ENCODE measurements around the gene TRAPPC1.

The TRAPPC1 gene

DNA sequence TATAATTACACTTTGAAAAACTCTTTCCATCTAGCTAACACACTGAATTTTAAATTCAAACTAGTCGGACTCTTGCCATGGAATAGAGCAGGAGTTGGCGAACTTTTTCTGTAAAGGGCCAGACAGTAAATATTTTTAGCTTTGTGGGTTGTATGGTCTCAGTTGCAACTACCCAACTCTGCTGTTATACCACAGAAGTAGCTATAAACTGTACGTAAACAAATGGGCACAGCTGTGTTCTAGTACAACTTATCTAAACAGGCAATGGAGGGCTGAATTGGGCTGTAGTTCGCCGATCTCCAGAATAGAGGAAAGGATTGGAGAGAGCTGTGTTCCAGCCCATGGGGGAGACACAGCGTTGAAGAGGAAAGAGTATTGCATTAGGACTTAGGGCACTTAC is 9.0 kb upstream of the TRAPPC1 start:
- no peak for DNase-seq (ENCODE audit: low spot score)

DNA sequence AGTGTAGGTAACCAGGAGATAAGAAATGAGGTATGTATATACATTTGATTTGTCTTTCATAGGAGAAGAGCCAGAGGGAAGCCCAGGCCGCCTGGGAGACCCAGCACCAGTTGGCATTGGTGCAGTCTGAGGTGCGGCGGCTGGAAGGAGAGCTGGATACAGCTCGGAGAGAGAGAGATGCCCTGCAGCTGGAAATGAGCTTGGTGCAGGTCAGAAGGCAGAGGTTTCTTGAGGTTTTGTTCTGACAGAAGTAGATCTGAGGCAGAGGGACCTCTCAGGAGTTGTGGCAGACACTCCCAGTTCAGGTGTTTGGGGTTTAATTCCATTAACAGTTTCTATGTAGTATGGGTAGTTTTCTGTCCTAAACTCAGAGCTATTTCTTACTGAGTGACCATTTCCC is 8.3 kb upstream of the TRAPPC1 start:
- no peak for DNase-seq (ENCODE audit: low spot score)

DNA sequence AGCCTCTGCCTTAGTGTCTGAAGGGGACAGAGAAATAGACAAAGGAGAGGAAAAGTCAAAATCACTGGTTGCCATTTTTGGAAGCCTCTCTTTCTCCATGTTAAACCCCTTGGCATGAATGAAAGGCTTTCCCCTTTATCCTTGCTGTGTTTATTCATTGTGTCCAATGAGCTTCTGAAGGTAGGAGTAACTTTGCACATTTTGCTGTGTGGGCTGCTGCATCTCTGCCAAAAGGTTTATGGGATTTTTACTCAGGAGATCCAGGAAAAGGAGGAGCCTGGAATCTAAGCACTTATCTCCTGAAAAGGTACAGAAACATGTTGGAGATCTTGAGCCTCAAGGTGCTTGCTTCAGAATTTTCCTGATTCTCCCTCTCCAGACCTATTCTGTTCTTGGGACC is 4.1 kb upstream of the TRAPPC1 start:
- no peak for DNase-seq (ENCODE audit: low spot score)

DNA sequence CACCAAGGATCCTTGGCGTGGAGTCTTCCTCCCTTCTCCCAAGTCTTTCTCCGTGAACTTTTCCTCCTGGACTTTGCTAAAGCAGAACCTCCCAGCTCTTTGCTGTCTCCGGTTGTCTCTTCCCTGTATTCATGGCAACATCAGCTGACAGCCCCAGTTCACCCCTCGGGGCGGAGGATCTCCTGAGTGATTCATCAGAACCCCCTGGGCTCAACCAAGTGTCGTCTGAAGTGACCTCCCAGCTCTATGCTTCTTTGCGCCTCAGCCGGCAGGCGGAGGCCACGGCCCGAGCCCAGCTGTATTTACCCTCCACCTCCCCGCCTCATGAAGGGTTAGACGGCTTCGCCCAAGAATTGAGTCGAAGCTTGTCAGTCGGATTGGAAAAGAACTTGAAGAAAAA is 1.2 kb upstream of the TRAPPC1 start:
- DNase-seq (ENCODE audit: low spot score), result peak; percentile 77

DNA sequence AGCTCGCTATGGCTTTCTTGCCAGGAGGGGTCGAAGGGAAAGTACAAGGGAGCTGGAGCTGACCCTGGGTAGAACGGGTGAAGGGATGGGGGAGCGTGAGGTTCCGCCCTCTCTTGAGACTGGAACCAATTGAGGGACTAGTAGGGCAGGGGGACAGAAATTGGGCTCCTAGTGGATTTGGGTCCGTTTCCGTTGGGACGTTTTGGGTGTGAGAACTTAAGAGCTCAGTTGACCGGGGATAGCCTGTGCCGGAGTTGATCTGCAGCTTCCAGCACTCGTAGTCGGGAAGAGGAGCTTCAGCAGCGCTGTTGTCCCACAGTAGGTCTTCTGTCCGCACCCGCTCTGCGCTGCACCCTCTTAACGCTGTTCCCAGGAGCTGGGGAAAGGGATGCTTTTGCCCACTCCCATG is 741 bp upstream of the TRAPPC1 start:
- DNase-seq (ENCODE audit: low spot score), result peak; percentile 56

DNA sequence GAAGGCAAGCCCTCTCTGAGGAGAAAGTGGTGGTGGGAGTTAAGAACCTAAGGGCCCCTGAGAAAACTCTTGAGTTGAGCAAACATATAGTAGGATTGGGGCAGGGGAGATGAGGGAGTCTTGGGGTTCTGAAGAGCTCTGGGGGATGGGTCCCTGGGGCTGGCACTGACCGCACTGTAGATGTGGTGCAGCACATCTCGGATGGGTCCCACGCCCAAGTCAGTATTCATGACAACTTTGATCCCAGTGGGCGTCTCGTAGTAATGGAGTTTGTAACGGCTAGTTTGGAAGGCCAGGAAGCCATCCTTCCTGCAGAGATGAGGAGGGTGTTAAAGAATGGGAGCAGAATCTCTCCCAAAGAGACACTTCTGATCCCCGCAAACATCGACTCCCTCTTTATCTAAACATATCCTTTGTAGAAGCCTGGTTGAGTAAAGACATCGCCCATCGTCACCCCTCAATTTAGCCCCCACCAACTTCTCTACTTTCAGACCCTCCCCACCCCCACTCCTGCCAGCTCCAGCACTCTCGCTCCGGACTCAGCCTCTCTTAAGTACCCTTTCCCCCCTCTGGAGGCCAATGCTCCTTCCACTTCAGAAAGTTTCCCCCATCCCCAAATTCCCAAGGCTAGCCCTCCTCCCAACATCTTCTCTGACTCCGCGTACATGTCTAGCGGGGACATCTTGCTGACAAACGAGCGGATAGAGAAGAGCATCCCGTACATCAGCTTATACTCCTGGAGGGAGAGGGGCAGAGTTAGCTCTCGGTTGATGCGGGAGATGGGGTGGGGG is 710 bp downstream of the TRAPPC1 start:
- peak; percentile 32 for DNase-seq (ENCODE audit: low spot score)

DNA sequence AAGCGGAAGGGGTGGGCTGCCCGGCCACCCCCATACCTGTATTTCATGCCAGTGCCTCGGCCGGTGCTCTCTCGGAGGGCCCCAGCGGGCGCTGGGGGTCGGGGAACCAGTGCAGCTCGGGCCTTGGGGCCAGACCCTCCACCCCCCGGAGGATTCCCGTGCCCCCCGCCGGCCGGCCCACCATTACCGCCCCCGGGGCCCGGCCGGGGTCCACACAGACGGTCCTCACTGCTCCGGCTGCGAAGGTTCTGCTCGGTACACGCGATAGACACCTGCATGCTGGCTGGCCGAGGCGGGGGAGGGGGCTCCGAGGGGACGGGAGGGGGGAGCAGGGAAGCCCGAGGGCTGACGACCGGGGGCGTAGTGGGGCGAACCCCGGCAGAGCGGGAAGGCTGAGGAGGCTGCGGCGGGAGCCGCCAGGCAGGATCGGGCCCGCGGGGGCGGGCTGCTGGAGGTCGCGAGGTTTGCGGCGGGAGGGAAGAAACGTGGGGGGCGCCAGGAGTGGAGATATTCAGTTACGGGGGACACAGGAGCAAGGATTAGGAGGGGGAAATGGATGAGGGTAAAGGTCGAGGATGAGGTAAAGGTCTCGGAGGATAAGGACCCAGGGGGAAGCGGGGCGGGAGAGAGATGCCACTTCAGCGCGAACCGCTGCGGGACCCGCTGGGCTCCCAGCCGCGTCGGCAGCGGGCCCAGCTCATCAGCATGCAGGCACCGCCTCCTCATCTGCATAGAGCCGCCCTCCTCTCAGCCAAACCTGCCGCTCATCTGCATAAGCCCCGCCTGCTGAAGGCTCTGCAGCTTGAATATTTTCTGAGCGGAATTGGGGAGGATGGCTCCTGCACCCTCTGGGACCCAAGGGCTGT is 2.4 kb downstream of the TRAPPC1 start, which contains the start of gene KCNAB3:
TSS of gene KCNAB3 (minus strand) at position 699 of the 866 bp plus-strand sequence. CDS start at position 278, 421 bp downstream.
- DNase-seq (ENCODE audit: low spot score), result peak; percentile 84

DNA sequence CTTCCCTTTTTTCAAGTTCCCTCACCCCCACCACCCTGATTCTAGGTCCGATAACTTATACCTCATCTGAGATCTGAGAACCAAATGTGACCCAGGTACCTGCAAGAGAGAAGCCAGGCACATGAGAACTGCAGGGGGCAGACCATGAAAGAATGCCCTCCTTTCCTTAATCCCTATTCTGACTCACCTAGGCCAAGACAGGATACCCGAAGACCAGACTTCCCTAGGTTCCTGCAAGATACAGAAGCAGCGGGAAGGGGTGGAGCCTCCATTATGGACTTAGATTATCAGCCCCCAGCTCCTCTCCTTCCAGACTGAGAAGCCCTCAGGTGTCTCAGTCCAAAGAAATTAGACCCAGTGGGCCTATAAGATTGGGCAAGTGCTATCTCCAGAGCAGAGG is 4.2 kb downstream of the TRAPPC1 start:
- DNase-seq (ENCODE audit: low spot score), result no peak

DNA sequence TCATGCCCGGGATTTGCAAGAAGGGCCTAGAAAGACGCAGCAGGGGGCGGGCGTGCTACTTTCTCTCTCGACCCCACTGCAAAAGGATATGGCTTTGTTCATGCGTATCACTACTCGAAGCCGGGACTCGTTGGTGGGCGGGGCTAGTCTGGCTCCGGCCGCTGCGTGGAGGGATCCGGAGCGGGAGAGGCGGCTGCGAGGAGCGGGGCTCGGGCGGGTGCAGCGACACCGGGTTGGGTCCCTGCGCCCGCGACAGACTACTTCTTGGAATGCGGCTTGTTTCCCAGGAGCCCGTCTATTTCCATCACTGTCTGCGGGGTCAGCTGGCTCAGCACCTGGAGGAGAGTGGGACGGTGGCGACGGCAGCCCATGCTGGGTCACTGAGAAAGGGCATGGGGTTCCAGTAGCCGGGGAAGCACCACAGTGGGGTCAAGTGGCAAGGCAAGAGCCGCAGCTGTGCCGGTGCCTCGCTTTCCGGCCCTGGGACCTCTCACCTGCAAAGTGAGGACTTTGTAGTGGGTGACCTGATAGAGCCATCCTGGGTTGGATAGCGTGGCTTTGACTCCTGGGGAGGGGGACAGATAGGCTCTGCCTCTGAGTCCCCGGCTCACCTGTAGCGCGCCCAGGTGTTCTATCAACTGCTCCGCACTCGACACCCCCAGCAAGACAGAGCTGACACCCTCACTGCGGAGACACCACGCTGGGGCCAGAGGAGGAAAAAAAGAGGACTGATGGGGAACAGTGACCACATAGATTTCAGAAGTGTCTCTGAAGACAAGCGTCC is 8.7 kb downstream of the TRAPPC1 start:
- DNase-seq (ENCODE audit: low spot score), result peak; percentile 86

DNA sequence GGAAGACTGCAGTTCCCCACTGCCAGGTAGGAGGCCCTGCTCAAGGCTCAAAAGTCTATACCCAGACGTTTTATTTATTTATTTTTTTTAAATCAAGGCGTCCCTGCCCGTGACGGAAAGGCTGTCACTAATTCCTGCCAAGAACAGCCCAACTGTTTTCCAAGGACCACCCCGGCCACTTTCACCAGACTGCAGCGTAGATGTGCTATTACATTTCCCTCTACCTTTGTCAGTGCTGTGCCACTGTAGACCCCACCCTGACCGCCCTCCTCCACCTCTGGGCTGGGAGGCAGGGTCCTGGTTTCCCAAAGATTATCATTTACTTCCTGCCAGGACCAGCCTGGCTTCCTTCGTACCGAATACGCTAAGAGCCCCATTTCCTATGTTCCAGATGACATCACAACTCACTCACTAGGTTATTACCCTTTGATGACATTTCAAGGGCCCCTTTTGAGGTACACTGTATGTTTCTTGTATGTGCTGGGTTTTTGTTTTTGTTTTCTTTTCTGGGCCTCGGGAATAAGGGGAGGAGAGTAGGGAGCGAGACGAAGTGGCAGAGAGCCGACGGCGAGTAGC is 9.4 kb downstream of the TRAPPC1 start:
- DNase-seq (ENCODE audit: low spot score), result no peak

DNA sequence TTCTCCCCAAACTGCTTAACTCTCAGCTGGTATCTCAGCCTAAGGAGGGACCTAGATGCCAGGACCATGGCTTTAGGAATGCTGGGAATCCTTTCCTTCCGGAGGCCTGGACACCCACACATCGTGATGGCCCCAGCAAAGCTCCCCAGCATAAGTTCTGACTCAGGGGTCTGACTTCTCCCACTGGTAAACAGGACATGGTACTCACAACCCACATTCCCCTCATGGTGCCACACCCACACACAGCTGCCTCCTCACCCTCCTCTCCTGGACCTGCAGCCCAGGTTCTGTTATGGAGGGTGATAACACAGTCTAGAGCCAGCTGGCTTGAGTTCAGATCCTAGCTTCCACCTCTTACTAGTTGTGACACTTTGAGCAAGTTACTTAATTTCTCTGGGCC is 14.9 kb downstream of the TRAPPC1 start:
- DNase-seq (ENCODE audit: low spot score), result peak; percentile 47

DNA sequence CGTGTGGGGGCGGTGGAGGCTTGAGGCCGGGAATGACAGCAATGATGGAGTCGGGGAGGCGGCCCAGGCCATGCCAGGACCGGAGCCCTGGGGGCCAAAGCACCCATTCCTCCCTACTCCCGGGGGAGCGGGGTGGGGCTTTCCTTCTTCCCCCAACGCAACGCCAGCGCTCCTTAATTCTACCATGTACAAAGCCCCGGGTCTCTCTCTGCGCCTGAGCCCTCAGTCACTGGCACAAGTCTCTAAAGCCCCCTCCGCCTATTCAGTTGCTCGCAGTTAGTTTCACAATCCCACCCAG is 15.4 kb downstream of the TRAPPC1 start:
- no peak for DNase-seq (ENCODE audit: low spot score)

DNA sequence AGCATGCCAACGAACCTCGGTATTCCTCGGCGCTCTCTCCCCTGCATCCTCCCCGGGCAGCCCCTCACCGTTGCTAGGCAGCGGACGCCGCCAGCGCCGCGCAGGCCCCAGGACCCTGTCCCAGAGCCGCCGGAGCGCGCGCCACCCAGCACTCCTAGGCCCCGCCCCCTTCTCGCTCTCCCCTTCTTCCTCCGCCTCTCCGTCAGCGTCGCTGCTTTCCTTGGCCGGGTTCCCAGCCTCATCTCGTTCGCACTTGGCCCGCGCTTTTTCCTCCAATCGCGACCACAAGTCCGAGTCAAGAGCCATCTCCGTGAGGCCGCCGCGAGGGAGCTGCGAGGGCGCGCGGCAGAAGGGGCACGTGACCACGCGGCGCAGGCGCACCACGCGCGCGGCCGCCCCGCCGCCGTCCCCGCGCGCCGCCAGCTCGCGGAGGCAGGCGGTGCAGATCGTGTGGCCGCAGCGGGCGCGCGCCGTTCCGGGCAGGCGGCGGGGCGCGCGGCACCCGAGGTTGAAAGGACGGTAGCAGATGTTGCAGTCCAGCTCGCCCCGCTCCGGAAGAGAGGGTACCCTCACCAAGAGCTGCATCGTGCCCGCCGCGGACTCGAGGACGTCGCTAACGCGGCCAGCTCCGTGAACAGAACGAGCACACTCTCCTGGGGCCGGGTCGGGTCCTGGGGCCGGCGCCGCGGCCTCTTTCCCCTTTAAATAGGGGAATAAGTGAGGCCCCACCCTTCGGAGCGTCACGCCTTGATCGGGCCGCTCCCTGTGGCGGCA is 15.9 kb downstream of the TRAPPC1 start, which contains the start of gene RNF227:
TSS of gene RNF227 (minus strand) at position 679 of the 774 bp plus-strand sequence. CDS start at position 585, 94 bp downstream.
- peak; percentile 87 for DNase-seq (ENCODE audit: low spot score)

DNA sequence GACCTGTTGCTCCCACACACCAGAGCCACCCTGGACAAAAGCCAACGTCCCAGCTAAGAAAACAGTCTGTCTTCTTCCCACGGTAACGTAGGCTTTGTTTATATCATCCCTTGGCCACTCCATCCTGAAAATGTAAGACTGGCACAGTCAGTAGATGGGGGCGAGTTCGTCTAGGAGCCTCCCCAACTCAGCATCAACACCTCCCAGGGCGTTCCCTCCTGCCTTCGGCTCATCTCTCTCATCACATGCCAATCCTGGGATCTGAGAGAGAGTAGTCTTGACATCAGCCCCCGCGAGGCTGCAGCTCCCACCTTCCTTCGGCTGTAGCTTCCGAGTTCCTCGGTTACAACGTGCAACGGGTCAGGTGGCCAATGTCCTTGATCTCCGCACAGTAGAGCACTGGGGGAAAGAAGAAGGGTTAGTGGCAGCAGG is 16.6 kb downstream of the TRAPPC1 start:
- peak; percentile 35 for DNase-seq (ENCODE audit: low spot score)

DNA sequence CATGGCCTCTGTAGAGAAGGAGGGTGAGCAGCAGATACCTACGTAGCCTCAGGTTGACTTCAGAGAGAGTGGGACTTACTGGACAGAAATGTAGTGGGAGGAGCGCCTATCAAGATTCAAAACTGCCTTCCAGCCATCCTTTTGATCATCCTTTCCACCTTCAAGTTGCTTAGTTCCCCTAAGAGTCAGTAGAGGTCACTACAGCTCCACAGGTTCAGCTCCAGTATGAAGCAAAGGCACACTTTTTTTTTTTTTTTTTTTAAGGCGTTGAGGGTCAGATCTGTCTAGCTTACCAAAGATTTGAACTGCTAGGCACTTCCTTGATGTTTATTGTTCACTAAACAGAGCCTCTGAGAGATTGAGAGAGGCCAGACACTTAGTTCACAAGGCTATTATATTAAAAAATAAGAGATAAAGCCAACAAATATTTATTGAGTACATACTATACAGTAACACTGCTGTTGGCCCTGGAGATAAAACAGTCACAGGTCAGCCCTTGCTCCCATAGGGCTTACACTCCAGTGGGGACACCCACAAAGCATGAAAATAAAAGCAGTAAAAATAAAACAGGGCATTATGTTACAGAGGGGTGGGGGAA is 18.7 kb downstream of the TRAPPC1 start:
- peak; percentile 48 for DNase-seq (ENCODE audit: low spot score)

DNA sequence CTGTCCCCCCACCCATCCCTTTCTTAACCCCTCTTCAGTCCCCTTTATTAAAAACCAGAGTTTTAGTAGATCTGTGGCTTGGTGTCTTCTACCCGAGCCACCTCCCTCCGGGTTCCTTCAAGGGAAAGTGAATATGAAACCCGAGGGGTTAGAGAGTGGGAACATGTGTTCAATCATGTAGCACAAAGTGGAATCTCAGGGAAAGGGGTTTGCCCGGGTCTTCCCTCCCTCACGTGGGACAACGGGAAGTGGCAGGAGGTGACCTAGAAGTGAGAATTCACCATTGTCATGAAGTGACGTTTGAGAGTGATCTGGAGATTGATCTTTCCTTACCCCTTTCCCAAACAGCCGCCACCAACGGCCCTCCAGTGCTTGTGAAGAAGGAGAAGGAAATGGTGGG is 20.6 kb downstream of the TRAPPC1 start:
- DNase-seq (ENCODE audit: low spot score), result no peak

DNA sequence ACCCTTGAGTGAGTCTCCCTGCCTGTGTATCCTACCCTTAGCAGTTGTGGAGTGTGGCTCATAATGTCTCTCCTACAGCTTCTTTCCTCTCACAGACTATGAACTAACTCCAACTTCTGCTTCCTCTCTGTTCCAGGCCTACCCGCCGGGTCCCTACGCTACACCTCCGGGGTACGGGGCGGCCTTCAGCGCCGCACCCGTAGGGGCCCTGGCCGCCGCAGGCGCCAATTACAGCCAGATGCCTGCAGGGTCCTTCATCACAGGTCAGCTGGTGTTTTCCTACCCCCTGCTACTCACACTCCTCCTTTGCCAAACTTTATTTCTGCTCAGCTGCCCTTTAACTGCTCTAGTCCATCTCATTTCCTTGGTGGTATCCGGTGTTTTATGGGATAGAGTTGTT is 21.0 kb downstream of the TRAPPC1 start:
- no peak for DNase-seq (ENCODE audit: low spot score)

DNA sequence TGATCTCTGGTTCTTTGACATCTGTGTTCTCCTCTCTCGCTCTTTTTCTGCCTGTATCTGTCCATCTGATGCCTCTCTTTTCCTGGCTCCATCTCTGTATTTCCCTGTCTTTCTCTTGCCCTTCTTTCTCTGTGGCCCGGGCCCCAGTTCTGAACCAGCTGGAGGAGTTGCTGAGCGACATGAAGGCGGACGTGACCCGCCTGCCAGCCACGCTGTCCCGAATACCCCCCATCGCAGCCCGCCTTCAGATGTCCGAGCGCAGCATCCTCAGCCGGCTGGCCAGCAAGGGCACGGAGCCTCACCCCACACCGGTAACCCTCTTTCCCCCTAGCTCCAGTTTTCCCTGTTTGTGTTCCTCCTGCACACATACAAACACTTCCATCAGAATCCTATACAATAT is 21.5 kb downstream of the TRAPPC1 start:
- no peak for DNase-seq (ENCODE audit: low spot score)

DNA sequence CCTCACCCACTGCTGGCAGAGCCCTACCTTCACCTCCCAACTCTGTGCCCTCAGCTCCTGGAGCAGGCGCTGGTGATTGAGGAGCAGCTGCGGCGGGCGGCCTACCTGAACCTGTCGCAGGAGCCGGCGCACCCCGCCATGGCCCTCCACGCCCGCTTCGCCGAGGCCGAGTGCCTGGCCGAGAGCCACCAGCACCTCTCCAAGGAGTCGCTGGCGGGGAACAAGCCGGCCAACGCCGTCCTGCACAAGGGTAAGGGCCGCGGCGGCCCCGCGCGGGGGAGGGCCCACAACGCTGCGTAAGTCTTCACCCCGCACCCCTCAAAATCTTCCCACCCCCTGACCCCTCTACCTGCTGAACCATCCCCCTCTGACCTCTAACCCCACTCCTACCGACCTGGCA is 22.7 kb downstream of the TRAPPC1 start:
- DNase-seq (ENCODE audit: low spot score), result no peak

DNA sequence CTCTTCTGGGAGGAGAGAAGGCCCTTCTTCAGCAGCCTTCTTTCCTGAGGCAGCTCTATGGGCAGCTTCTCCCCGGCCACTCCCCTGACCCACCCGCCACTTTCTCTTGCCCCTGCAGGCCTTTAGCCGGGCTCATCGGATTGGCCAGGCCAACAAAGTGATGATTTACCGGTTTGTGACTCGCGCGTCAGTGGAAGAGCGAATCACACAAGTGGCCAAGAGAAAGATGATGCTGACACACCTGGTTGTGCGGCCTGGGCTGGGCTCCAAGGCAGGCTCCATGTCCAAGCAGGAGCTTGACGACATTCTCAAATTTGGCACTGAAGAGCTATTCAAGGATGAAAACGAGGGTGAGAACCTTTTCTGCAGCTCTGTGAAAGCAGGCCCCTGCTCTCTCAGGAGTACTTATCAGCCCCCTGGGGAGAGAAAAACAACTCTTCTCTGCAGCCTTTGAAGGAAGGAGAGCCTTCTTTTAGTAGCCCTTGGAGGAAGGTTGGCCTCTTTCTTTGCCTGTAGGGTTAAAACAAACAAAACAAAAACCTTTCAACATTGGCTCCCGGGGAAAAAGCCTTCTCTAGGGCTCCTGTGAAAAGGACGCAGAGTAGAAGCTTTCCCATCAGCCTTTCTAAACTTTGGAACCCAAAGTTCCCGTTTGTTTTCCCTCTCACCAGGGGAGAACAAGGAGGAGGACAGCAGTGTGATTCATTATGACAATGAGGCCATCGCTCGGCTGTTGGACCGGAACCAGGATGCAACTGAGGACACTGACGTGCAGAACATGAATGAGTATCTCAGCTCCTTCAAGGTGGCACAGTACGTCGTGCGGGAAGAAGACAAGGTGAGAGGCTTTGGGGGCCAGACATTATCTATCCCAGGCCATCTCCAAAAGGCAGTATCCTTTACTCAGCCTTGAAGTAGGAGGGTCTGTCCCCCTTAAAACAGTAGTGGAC is 28.3 kb downstream of the TRAPPC1 start:
- no peak for DNase-seq (ENCODE audit: low spot score)

Data from hepatic stellate cell (primary cell).